Activated naive CD4-positive, alpha-beta T cell treated with anti-CD3 and anti-CD28 coated beads, Interleukin-2, amount 50 U/mL, for 16 hours (primary cell): Measurements from ENCODE around the gene EIF6.
A peak's percentile ranks its signal among the peaks of the same experiment; 100 is the strongest.
"Not testable (repeated sequence)": the region's sequence is repeated elsewhere in the genome, so short reads cannot be mapped to it uniquely, and the experiment has no call there.

Experiments
- DNase-seq: peaks from one replicate; pipeline ENCODE4 v3.0.0-alpha.2; 2020

The EIF6 gene

DNA sequence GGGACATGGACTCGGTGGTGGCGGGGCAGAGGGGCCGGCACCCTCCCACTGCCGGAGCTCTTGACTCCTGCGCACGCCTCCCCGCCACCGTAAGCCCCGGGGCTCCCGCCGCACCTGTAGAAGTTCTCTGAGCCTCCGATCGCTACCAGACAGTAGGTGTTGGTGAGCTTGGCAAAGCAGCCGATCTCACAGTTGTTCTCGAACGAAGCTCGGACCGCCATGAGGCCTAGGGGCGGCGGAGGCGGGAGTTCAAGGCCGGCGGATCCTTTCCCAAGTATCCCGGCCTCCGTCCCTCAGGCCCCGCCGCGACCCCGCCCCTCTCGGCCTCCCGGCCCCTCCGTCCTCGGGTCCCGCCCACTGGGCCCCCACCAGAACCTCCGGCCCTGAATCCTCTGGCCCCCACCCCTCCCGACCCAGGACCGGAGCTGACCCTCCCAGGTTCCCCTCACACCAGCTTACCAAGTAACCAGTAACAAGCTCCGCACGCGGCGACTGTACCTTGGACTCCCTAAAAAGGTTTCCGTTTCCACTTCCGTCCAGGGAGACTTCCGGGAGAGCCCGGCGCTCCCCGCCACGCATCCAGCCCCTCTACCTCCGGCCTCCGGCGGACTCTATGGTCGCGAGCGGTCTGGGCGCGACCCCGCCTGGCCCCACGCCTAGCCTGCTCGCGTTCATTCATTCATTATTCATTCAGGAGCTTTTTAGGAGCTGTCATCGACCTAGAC lies at the start of gene EIF6:
TSS of gene EIF6 (minus strand) at position 506 of the 725 bp plus-strand sequence. CDS start at position 221, 285 bp downstream.
- DNase-seq: peak; percentile 79

DNA sequence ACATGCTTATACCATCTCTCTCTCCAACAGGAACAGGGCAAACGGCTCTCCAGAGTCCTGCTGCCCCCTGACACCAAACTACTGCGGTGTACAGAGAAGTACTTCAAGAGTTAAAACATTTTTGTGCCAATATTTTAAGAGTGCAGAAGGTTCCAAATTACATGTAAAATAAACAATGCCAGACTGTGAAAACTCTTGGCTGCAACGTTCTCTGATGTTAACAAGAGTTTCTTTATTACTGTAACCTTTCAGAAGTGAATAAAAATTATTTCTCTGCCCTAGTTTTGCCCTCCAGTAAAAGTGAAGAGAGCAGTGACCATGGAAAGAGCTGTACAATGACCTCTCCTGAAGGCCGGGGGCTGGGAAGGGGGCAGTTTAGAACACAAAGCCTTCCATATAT lies 49.0 kb upstream of the EIF6 start:
- no peak for DNase-seq

DNA sequence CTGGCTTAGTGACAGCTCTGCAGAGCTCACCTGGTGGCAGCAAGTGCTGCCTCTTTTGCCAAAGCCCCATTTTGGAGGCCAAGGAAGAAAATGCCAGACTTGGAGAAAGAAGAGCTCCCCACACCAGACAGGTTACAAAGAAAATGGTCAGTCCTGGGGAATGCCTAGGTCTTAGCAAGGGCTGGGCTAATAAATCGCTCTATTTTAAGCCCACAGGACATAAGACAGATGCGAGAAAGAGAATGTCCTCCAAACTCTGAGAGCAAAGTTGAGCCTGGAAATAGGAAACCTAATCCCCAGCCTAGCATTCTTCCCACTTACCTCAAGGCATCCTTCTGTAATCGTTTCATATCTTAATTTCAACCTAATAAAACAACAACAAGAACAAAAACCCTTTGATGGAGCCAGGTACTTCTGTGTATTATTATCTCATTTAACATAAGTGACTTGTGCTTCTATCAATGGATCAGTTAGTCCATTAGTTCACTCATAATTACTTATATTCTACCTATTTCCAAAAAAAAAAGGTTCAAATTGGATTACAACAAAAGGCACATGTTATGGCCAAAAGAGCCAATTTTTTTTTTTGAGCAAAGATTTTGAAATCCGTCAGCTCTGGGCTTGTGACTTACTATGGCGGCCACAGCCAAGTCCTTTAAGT lies 48.1 kb upstream of the EIF6 start:
- no peak for DNase-seq

DNA sequence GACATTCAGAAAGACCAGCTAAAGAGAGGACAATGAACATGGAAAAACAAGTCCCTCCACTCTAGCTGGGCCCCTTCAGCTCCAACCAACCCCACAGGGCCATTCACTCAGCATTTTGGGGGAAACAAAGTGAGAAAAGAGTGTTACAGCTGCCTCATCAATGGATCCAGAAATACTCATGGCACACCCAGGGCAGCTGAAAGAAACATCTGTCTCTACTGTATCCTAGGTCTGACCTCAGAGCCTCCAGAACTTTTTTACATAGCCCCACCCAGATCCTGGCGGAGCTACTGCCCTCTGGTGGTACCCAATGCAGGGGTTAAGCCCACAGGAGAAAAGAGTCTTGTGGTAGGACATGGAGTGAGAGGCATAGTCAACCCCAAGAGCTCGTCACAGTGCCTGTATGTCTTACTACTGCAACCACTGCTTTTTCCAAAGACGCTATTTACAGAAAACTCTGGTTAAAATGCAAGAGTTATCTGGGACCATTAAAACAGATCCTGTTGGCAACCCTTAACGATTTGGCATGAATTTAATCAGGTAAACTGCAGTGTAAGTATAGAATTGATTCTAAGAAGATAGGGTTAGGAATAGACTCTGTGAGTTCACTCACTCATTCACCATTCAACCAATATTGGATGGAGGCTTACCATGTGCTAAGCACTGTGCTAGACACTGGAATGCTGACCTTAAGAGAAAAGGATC lies 45.0 kb upstream of the EIF6 start:
- DNase-seq: peak; percentile 37

DNA sequence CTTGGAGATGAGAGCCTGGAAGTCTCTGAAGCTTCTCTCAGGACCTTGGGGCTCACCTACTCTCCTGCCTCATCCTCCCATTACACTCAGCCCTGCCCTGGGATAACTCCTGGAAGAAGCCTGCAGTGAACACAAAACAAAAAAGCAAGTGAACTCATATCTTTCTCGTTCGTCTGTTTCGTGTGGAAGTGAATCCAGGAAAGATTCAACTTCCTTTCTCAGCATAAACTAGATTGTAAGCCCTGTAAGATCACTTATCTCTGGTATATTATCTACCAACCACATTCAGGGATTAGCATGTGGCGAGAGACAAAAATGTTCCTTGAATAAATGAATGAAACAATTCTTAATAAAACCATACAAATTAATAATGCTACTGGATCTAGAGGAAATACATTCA lies 44.1 kb upstream of the EIF6 start:
- DNase-seq: no peak

DNA sequence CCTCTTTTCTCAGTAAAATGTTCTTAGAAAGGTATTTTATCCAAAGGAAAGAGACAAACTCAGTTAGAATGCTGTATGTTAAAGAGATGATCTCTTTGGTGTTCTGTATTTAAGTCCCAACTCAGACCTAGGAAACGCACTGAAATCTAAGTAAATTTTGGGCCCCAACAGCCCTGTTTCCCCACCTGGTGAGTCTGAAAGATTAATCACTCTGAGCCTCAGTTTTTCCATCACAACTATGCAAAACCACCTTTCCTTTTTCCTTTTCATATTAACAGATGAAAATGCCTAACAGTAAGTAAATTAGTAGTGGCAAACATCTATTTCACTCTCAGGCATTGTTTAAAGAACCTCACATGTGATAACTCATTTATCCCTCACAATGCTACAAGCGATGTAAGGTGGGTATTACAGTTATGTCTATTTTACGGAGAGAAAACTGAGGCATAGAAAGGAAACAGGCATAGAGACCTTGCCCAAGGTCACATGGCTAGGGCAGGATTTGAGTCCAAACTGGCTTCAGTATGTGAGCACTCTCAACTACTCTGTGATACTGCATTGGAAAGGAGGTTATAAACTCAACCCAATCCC lies 43.6 kb upstream of the EIF6 start:
- DNase-seq: no peak

DNA sequence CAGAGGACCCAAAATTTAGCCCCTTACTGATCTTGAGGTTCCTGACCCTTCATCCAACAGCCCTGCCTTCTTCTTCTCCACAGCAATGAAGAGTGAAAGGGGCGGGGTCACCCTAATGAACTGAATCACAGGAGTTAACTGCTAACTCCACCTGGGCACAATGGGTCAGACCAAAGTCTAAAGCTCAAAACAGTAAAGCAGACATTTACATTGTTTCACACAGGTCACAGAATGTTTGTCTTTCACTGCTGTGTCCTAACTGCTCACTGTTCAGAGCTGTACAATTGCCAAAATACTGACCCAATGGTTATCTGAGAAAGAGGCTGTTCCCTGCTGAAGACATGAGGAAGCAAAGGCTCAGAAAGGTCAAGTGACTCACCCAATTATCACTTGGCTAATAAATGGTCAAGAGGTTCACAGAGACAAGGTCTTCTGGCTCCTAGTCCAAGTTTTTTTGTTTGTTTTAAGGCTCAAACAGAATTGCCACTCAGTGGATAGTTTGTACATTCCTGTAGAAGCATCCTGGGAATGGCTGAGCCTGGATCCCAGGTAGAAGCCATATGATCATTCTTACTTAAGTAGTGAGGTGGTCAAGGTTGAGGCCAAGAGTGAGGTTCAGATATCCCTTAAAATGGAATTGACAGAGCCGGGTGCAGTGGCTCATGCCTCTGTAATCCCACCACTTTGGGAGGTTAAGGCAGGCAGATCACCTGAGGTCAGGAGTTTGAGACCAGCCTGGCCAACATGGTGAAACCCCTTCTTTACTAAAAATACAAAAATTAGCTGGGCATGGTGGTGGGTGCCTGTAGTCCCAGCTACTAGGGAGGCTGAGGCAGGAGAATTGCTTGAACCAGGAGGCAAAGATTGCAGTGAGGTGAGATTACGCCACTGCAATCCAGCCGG lies 42.8 kb upstream of the EIF6 start:
- DNase-seq: no peak

DNA sequence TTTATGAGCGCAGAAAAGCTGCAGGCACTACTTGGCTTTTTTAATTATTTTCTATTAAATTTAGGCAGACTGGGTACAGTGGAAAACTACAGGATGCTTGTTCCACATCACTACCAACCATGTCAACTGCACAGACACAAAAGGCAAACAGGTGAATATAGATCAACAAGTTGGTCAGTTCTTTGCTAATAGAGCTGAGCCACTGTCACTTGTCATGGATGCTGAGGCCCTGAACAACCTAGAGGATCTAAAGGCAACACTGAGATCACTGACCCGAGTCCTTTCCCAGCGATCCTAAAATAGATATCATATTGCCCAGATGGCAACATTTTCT lies 42.1 kb upstream of the EIF6 start:
- DNase-seq: no peak

DNA sequence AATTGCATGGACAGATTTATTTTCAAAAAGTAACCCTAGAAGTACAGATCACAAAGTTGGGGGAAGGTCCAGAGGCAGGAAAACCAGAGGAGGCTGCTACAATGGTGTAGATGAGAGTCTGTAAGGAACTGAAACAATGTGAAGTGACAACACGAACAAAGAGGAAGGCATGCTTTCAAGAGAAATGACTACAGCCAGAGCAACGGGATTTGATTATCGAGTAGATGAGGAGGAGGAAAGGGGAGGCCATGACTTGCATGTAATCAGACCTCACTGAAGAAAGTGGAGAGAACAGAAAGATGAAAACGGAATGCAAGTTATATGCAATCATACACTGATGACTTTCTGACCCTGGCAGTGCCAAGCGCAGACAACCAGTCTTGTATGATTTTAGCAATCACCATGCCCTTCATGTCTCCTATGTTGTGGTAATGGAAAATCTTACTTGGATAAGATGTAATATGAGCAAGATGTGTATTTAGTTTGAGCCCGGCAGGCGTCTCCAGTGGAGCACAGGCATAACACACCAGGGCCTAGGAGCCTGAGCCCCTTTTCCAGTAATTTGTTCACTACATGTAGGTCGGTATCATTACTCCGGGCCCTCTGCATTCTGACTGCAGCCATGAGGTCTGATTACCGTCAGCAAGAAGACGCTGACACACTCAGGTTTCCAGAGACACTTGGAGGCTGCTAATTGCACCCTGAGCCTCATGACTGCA lies 41.6 kb upstream of the EIF6 start:
- DNase-seq: no peak

DNA sequence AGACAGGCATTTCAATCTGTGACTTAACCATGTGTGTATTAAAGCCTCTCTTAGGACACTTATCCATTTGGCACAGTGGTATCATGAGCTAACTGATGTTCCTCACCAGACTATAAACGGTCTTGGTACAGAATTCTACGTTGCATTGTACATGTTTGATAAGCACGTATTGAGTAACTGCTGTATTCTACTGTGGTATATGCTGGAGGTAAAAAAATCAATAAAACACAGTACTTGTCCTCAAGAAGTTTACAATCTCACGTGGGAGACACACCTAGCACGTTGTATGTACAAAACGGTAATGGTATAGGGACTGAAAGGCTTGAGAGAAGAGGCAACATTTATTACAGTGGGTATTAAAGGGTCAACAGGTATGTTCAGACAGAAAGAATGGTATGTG lies 40.8 kb upstream of the EIF6 start:
- DNase-seq: no peak

DNA sequence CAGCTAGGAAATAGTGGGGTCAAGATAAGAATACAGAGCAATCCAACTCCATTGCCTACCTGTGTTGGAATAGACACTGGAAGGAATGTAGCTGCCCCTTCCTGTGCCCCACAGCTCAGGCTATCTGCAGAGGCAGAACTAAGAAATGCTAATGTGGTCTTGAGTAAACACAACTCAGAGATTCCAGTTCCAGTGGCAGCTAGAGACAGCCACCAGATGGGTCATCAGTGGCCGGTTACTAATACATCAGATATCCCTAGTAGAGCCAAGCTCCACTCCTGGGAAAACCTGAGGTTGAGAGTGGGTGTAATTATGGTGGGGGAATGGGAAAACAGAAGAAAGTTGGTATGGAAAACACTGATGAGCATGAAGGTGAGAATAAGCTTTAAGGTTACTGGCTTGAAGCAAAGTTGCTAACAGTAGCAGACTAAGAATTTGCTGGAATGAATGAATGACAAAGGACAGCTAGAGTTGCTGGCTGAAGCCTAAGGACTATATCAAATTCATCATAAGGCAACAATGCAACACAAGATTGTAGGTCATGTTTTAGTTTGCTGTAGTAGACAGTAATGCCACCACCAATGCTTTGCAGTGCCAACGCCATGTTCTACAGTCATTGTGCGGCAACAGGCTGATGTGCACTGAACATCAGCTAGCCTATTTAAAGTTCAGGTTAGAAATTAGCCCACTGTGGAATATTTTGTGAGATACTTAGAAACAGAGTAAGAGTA lies 36.0 kb upstream of the EIF6 start:
- no peak for DNase-seq

DNA sequence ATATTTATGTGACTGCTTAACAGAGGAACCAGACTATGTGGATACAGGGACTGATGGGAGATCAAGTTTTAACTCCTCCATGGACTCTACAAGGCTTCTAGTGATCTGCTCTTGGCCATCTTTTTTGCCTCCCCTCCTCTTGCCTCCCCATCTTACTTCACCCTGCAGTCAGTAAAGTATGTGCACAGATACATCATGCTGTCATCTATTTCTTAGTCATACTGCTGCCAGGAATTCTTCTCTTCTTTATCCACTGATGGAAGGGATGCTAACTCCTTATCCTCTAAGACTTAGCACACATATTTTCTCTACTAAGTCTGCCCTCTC lies 35.3 kb upstream of the EIF6 start:
- DNase-seq: no peak

DNA sequence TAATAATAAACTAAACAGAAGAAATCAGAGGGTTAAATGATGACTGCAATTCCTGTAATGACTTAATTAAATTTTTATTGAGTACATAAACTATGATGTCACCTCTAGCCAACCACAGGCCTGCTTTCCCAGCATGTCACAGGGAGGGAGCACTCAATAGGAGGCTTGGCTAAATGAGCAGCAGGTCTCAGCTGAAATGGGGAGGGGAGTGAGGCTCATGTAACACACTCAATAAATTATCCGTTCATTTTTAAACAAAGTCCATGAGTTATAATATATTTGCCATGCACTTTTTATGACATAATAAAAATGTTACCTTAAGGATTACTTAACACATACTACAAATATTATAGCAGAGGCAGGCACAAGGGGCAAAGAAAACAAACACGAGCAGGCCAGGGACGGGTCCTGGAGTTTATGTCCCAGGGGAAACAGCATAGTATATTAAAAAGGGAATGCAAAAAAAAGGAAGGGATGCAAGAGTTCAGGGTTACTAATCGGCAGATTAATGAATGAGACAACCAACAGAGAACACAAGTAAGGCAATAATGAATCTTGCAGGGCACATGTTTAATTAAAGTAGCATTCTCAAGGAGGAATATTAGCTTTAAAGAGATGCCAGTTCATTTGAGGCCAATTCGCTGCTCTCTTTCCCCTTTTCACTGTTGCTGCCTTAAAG lies 34.8 kb upstream of the EIF6 start:
- DNase-seq: no peak

DNA sequence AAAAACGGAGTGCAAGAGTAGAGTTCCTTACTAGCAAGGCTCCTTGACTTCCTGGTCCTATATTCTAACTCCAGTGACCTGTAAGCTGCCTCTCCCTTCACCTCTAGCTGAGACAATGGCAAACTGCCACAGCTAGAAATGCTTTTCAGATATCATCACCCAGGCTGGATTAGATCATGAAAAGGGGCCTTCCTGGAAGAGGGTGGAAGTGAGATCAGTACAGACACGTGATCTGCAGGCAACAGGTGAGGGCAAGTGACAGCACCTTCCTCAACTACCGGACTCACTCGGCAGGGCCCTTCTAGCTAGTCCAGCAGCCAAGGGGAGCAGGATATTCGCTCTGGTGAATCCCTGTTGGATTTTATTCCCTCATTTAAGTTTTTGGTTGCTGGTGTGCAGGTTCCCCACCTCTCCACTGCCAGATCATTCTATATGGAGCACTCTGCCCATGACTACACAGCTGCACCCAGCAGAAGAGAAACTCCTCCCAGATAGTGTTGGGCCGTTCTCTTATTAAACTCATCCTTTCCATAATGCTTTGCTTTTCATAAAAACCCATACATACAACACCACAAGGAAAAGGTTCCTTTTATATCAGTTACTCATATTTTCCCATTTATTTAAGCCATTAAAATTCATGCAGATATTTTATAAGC lies 34.1 kb upstream of the EIF6 start:
- no peak for DNase-seq

DNA sequence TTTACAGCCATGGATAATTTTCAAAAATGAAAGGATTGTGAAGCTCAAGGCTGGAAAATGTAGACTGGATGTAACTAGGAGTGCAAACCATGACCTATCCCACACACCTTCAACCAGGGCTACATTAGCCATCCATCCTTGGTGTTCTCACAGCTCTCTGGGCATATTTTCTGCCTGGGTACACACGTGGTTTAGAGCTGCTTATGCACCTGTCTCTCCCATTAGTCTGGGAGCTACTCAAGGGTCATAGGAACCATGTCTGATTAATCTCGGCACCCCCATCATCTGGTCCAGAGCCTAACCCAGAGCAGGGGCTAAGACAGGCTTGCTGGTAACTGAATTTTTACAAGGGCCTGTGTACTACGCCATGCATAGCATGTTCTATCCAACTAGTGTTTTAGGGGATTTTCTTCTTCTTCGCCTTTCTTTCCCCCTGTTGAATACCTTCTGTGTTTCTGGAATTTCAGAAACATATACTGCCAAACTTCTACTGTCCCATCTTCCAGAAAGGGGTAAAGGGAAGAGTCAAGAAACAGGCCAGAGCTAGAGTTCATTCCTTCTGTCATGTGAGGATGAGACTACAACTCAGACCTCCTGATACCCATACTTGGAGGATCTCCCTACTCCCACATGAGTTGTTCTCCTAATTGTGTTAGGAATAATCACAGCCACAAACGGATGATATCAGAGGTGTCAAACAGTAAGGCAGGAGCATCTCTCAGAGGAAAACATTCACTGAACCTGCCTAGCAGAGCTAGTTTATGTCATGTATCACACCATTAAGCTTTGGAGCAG lies 33.0 kb upstream of the EIF6 start:
- no peak for DNase-seq

DNA sequence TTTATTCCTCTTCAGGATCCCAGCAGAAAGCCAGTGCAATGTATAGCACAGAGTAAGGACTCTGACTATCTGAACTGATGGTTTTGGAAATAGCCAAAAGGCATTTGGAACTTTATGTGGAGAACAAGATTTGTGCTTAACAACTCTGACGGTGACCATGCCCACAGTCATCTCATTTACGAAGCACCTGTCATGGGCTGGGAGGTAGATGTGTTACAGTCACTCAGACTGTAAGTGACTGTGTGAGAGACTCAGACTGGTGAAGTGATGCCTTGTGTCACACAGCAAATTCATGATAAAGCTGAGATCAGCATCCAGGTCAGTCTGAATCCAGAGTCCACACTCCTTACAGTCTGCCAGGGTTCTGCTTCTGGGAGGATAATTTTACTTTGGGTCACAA lies 31.5 kb upstream of the EIF6 start:
- no peak for DNase-seq

DNA sequence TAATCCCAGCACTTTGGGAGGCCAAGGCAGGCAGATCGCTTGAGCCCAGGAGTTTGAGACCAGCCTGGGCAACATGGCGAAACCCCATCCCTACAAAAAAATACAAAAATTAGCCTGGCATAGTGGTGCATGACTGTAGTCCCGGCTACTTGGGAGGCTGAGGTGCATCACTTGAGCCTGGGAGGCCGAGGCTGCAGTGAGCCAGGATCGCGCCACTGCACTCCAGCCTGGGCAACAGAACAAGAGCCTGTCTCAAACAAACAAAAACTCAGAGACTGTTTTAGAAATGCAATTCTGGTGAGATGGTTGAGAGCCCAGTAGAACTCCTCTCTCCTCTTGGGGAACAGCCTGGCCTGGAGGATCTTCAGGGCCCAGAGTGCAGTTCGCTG lies 31.1 kb upstream of the EIF6 start:
- not testable (repeated sequence) for DNase-seq

DNA sequence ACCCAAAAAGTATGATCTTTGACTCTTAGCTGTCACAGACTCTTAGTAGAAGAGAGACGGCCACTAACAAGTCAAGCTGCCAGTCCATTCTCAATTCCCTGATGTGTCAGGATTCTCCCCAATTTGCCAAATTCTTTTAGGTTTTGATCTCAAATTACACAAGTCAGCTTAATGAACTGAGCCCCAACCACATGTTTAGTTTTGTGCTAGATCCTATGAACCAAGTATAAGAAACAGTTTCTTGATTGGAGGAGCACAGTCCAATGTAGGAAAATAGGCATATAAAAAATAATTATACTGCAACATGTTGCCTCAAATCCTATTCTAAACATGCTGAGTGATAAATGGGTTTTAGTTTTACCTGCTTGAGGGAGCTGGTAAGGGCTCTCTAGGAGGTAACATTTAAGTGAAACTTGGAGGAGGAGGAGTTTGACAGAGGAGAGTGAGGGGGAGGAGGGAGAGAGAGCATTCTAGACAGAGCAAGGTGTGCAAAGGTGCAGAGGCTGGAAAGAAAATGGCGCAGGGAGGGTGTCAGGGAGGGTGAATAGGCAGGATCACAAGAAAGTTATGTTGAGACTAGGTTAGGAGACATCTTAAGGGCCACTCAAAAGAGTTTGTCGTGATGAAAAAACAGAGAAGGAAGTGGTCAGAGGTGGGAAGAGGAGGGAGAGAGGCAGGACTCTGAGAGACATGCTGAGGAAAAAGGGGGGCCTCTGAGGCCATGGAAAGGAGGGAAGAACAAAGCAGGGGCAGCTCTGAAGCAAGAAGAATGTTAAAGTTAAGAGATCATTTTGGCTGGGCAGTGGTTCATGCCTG lies 30.5 kb upstream of the EIF6 start:
- DNase-seq: no peak

DNA sequence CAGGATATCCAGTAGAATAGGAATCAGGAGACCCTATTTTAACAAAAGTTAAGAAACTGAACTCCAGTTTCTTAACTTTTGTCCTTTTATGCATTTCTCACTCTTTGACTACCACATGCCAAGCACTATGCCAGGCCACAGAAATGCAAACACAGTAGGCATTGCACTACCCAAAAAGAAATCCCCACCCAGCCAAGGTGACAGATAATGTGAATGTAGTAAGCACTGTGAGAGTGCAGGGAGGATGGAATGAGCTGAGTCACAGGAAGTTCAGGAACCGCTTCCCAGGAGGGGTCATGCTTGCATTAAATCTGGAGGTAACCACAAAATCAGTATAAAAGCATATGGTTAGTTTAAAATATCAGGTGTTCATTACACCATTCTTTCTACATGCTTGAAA lies 27.7 kb upstream of the EIF6 start:
- DNase-seq: no peak
